ENCODE measurements around the gene IGF2R.

IGF2R gene

DNA sequence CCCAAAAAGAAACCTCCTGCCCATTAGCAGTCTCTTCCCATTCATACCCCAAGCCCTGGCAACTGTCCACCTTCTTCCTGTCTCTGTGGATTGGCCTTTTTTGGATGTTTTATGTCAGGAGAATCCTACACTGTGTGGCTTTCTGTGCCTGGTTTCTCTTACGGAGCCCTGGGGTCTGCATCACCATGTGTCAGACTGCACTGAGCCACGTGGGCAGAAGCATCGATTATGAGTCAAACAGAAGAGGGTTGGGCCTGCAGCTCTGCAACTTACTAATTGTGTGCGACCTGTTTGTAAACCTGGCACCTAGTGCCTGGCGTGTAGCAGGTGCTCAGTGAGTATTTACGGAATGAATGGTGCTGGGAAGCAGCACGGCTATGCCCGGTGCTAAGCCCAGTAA, 62.6 kb downstream of the IGF2R start:
- DNase-seq: no peak

DNA sequence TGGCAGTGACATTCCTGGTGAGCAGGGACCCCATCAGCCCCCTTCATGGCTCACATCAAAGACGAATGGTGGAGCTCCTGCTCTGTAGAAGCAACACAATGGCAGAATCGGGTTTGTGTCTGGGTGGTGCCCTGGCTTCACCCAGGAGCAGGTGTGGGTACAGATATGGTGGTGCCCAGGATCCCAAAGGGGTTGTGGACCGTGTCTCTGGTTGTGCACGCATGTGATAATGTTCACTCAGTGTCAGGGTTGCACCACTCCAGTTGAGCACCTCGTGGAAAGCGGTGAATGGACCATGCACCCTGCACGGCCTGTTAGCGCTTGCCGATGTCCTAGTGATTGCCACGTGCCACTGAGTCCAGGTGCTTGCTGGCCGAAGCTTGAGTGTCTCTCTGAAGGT, 63.0 kb downstream of the IGF2R start:
- DNase-seq: no peak

DNA sequence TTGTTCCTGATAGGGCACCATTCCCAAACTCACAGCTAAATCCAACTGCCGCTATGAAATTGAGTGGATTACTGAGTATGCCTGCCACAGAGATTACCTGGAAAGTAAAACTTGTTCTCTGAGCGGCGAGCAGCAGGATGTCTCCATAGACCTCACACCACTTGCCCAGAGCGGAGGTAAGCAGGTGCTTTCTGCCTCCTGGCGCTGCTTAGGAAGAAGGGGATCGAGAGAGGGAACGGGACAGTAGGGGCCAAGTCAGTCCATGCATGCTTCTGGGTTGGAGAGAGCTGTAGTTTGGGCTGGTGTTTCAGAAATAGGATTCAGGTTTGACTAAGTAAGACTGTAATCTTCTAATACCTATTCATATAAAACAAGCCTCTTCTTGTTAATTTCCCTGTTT, 63.7 kb downstream of the IGF2R start:
- no peak for DNase-seq

DNA sequence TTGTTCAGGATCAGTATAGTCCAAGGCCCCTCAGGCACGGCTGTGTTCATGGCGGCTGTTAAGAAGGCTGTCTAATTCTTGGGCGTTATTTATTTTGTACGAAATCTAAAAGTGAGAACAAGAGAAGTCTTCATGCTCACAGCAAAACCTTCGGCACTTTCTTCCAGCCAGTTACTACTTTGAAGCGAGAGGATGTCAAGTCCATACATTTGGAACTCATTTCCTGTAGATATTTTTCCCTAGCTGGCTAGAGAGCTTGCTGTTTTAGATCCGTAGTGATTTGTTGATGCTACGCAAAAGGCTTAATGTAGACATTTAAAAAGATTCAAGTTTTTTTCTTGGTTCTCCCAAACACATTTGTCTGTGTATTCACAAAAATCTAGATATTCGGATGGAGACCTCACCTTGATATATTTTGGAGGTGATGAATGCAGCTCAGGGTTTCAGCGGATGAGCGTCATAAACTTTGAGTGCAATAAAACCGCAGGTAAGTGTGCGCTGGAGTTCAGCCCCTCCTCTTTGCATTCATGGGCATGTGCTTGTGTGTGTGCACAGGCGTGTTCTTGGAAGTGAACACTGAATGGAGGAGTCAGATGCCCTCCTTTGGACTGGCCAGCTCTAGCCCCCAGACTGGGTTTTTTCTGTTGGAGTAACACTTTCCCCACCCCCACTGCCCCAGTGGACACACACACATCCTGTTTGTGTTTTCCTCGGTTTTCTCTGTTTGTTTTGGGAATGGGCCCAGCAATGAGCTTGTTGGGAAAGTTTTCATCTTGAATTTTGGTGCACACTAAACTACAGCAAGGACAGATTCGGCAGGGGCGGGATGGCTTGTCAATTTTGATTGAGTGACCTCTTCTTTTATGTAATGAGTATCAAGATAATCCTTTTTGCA, 65.4 kb downstream of the IGF2R start:
- DNase-seq: no peak

DNA sequence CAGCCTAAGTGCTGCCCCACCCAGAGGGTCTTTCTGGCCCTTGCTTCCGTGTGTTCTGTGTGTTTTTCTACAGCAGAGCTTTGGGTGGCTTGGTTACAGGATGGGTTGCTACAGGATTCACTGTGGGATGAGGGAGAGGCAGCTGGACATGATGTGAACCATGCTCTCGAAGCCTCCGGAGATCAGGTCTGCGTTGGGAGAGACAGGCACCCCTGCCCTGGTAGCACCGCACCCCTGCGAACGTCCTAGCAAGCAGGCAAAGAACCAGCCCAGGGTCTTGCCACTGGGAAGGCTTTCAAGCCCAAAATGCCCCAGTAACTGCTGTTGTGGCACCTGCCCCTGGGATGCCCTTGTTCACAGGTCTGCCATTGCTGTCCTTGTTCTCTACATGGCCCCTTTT, 66.4 kb downstream of the IGF2R start:
- no peak for DNase-seq

DNA sequence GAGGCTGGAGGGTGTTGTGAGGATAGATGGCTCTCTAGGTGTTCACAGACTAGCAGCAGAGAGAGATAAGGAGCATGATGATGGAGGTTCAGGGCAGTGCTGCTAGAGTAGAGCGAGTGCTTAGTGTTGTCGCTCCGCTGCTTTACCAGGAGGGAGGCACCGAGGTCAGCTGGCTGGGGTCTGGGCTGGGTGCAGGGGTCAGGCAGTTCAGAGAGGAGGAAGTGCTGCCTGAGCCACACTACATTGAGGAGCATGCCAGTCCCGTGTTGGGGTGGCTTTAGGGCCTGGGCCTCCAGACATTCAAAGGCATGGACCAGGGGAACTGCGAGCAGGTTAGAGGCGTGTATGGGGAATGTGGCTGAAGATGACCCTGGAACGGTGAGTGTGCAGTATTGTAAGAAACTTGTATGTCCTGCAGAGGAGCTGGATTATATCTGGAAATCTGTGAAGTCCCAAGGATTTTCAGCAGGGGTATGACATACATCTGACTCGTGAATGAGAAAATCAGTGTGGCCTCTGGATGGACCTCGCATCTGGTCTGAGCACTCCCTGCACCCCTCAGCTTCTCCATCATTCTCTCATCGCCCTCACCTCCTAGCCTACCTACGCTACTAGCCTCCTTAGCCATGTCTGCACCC, 66.9 kb downstream of the IGF2R start:
- no peak for DNase-seq

DNA sequence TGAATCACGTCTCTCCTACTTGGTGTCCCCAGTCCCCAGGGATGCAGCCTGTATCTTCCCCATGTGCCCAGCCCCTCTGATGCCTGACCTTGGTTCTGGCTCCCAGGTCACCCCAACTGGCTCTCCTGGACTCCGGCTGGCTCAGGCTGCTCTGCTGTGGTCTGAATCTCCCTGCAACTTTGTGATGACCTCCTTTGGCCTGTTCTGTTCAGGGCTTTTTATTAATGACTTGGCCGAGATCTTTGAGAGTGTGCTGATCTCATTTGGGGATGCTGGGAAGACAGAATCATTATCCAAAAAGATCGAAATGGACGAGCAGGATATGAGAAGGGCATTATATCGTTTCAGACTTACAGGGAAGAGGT, 67.4 kb downstream of the IGF2R start:
- no peak for DNase-seq

DNA sequence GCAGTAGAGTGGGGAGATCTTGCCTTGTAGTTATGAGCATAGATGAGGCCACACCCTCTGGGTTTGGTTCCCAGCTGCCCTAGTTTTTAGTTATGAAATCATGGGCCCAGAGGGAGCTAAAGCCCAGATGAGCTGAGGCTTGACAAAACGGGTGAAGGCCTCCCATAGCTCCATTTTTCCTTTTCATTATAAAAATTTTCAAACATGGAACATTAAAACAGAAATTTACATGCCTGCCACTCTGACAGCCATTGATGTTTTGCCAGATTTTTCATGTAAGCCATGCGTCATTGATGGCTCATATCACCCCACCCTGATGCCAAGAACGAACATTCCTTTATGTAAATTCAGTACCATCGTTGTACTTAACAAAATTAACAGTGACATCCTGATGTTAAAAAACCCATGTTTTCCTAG, 67.9 kb downstream of the IGF2R start:
- no peak for DNase-seq

DNA sequence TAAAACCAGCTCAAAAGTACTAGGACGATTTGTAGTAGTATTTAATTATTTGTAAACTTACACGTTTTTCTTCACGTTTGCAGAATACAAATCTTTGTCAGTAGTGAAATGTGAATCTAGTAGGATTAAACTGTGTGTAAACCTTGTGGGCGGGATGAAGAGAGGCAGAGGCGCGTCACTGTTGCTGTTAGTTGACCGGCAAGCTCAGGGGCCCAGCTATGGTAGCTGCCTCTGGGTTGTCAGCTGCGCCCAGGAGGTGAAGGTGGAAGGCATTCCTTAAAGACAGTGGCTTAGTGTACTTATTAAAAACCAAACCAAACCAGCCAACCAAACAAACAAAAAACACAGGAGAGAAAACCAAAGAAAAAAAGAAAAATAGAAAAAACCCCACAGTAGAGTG, 69.6 kb downstream of the IGF2R start:
- DNase-seq: no peak

DNA sequence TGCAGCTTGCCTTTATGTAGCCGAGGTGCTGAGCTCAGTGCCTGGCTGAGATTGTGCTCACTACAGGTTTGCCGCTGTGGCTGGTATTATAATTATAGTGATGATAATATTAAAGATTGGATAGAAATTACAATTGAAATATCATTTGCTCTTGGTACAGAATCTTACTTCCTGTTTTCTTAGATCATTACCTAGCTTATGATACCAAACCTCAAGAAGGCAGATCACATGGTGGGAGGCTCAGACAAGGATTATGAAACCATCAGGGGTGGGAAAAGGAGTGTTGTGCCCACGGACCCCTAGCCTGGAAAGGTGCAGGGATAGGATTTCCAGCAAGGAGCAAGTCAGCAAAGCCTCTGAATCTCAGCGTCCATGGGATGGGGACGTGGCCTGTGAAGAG, 70.6 kb downstream of the IGF2R start:
- DNase-seq: no peak

DNA sequence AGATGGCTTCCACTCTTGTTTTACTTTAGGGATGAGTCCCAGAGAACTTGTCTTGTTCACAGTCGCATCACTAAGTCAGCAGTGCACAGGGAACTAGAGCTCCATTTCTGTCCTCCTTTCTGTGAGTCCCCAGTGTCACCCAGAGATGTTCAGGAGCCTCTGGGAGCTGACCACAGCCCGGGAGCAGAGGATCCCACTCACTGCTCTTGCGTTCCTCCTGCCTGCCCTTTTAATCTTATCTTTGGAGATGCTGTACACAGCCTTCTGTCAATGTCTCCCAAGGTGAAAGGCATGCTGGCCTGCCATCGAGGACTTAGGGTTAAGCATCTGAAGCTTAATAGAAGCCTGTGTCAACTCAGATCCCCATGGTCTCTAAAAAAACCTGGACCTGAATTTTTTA, 71.2 kb downstream of the IGF2R start:
- no peak for DNase-seq

DNA sequence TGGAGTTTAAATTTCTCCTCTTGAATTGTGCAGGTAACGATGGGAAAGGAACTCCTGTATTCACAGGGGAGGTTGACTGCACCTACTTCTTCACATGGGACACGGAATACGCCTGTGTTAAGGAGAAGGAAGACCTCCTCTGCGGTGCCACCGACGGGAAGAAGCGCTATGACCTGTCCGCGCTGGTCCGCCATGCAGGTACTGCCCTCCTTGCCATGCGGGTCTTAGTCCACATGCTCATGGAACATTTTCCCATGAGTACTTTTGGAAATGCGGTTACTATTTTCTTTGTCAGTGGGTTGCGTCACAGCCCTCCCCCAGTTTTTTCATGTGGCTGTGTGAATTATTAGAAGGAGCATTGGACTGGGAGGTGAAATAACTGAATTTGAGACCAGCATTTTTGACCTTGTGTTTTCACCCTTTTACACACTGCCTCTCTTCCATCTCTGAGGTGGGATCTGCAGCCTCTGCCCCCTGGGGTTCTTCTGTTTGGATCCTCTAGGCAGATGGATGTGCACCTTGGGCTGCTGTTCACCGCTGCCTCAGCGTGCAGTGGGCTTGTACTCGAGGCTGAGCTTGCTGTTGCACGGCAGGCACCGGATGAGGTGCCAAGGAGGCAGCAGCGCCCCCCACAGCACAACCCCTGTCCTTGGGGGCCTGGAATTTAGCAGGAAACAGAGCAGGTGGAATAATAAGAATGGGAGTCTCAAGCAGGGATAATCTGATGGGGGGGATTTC, 71.8 kb downstream of the IGF2R start:
- DNase-seq: no peak

DNA sequence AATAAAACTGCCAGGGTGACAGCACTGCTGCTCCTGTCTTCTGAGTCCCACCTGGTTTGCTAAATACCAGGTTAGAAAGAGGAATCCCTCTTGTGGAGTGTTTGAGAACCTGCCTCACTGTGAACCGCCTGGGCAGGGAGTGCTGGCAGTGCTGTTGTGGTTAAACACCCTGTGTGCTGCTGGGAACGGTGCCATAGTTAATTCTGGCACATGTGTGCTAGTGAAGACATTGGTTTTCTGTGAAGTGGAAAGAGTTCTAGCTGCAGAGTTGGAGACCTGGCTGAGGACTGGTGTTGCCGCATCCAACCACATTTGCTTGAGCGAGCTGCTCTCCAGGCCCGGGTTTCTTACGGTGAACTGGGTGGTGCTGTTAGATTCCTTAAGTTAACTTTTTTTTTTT, 72.7 kb downstream of the IGF2R start:
- no peak for DNase-seq

DNA sequence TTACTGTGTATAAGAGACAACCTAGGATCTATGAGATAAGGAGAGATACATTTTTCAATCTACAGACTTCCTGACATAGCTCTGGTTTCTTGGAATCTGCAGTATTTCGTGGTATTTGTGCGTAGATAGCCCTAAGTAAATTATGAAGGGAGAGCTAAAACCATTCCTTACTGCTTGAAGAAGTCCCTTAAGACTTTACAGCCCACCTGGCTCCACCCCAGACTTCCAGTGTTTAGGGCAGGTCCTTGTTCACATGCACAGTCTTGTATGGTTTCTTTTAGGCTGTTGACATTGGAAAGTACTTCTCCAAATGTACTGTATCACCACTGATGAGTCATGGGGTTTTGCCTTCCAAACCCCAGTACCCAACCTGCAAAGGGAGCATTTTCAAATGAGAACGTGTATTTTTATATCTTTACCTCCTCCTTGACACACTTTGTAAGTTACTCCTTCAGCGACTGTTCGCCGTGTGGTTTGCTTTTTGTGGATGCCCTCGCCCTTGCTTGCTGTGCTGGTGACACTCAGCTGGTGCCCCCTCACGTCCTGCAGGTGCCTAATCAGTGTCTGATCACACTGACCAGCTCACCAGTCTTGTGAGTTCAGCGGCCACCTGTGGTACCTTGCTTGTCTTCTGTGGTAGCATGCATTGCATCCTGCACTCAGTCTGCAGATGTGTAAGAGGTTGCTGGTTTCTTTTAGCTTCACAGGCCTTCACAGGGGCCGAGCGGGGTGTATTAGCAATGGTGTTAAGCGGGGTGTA, 73.3 kb downstream of the IGF2R start:
- no peak for DNase-seq

DNA sequence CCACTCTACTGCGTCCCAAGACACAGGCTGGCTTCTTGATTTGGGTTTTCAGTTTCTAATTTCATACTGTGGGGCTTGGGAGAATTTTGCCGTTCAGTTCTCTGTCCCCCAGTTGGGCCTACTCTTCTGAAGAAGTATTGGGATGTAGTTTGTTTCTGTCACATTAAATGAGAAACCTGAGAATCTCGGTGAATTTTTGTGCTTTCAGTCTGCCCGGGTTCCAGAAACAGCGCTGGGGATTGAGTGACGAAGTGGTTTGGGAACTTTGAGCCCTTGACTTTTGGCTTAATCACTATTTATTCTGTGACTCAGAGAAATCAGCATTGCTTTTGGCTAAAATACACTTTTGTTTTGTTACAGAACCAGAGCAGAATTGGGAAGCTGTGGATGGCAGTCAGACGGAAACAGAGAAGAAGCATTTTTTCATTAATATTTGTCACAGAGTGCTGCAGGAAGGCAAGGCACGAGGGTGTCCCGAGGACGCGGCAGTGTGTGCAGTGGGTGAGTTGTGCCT, 74.0 kb downstream of the IGF2R start:
- DNase-seq: no peak

DNA sequence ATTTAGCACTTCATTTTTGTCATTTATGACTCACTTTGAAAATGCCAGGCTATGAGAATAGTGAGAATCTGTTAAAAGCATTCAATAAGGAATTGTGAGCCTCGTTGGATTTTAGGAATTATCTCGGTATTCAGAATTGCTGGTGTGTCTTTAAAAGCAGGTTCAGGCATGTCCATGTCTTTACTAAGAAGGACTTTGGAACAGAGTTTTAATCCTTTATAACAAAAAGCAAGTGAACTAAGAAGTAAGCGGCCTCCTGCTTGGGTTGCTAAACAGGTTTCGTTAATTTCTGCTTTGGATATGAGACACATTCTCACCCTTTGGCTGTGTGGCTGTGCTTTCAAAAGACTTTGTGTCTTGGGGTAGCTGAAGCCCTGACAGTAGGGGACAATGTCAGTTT, 74.9 kb downstream of the IGF2R start:
- no peak for DNase-seq

DNA sequence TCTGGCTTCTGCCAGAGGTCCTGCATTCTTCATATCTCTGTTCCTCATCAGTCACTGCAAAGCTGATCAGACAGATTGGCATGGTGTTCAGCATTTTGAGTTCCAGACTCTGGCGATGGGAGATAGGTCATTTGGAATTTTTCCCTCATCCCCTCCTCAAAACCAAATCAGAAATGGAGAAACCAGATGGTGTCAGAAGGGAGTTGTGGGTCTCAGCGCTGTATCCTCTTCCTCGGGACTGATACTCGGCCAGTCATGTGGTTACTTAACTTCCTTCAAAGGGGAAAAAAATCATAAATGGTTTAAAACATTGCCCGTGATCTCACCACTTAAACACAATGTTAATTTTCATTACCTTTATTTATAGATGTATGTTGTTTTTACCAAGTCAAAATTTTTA, 75.8 kb downstream of the IGF2R start:
- no peak for DNase-seq

DNA sequence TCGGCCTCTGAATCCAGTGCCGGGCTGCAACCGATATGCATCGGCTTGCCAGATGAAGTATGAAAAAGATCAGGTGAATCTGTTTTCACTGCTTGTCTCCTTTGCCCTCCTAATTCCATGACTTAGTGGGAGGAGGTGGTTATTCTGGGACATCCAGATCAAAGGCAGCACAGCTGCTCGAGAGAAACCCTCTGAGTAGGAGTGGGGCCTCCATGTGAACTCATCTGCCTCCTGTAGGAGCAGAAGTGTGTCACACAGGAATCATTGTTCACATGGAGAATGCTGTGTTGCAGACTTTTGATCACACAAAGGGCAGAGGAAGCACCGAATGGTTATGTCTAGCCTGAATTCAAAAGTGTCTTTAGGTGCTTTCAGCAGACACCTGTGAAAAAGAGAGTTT, 79.6 kb downstream of the IGF2R start:
- DNase-seq: no peak

DNA sequence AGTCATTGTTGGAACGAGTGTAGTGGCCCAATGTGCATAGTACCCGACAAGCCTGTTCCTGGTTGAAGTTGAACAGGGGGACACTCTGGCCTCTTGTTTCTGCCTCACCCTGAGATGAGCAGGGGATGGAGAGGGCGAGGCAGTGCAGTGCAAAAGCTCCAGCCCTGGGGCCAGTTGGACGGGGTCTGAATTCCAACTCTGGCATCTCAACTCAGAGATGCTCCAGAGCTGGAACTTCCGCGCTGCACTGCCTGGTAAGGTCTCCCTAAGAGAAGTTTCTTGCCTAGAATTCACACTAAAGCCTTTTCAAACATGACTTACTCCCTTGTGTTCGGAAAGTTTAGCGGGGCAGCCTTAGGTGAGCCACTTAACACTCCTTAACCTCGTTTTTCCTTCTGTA, 80.5 kb downstream of the IGF2R start:
- no peak for DNase-seq

DNA sequence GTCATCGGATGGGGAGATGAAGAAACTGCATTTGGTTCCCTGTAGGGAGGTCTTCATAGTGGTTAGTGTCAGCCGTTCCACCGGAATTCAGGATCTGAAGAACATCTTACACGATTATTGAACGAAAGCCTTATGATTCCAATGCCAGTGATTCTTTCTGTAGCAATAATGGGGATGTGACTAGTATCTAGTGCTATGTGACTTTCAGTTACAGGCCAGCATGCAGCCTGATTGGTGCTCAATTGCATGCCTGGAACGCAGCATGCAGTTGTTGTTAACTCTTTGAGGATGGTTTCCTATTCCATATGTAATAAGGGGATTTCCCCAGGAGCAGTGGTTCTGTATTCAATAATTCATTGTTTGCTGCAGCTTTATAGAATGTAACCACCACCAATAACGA, 81.1 kb downstream of the IGF2R start:
- DNase-seq: no peak

DNA sequence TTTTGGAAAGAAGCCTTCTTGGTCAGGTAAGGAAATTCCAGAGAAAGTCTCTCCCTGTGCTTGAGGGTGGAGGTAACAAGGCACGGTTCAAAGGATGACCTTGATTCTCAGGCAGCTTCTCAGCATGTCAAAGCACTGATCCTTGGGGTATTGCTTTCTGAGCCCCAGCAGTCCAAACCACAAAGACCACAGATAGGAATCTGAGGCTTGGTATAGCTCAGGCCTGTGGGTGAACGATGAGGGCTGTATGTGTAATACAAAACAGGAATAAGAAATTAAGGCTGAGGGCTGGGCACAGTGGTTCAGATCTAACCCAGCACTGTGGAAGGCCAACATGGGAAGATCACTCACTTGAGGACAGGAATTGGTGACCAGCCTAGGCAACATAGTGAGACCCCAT, 82.5 kb downstream of the IGF2R start:
- DNase-seq: no peak

DNA sequence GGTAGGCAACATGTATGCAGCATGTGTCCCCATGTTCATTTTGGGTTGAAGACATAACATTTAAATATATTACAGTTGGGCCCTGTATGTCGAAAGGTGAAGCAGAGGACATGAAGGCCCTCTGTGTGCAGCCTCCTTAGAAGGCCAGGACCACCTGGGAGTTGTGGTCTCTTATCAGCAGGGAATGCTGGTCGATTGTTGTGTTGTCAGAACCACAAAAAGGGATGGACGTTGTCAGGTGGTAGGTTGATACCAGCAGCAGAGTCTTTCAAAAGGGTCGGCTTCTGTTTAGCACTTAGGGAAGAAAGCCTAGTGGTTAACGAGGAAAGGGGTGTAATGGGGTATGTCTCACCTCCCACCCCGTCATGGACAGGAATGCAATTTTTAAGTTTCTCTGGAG, 85.4 kb downstream of the IGF2R start:
- no peak for DNase-seq

DNA sequence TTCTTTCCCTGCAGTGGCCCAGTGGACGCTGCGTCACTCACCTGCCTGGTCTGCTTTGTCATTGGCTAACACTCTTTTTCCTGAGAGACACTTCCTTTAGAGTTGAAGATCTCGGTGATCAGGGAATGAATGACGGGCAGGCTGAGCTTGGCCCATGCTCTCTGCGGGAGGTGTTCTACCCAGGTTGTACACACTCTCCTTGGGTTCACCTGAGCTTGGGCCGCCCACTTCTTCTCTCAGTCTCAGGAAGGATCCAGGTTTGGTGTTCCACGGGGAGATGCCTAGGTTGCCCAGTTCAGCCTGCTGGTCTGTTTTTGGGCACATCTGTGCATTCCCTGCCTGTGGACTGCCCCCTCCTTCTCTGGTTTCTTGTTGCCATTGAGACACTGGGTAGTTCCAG, 86.0 kb downstream of the IGF2R start:
- no peak for DNase-seq
